LNCaP clone FGC (cell line): Measurements from ENCODE around the gene RDX.

Experiments used
- DNase-seq: peaks from one replicate; pipeline ENCODE4 v3.0.0-alpha.2; 2011; ENCODE audit warnings: low read depth
- H3K4me3 ChIP-seq: 2 replicates; pipeline ENCODE4 v1.5.1; 2011; ENCODE audit warnings: mild to moderate bottlenecking, low read depth, low read length, control low read depth
- TF ChIP-seq, protein P1 (sequence below): IDR thresholded peaks from 2 replicates; pipeline ENCODE4 v1.5.1; 2012; ENCODE audit warnings: mild to moderate bottlenecking; ENCODE audit not compliant: control insufficient read depth, insufficient read depth; ENCODE audit errors: extremely low read depth

RDX gene

DNA sequence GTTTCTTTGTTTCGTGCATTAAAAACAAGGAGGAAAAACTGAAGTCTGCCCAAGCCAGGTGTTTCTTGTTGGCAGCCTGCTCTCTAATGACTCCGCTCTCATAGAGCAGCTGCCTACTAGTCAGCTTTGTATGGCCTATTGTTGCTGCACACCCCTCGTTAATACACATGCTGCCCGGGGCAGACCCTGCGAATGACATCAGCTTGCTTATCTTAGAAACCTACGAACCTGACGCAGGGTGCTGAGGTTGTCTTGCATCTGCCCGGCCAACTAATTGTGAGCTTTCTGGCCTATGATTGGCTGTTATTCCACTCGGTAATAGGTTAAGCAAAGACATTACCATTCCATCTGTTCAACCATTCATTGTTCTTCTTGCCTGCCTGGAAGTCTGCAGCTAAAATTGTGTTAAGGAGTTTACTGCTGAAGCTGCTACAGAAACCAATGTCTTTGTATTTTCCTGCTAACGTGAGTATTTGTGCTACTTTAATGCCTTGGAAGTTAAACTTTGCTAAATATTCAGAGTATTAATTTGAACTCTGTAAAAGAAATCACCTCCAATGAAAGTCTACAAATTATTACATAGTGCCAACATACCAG lies 165.7 kb downstream of the RDX start:
- H3K4me3 ChIP-seq, result no peak overlapping the region
- TF ChIP-seq, protein P1, sequence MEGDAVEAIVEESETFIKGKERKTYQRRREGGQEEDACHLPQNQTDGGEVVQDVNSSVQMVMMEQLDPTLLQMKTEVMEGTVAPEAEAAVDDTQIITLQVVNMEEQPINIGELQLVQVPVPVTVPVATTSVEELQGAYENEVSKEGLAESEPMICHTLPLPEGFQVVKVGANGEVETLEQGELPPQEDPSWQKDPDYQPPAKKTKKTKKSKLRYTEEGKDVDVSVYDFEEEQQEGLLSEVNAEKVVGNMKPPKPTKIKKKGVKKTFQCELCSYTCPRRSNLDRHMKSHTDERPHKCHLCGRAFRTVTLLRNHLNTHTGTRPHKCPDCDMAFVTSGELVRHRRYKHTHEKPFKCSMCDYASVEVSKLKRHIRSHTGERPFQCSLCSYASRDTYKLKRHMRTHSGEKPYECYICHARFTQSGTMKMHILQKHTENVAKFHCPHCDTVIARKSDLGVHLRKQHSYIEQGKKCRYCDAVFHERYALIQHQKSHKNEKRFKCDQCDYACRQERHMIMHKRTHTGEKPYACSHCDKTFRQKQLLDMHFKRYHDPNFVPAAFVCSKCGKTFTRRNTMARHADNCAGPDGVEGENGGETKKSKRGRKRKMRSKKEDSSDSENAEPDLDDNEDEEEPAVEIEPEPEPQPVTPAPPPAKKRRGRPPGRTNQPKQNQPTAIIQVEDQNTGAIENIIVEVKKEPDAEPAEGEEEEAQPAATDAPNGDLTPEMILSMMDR, result no peak
- DNase-seq, result no peak

DNA sequence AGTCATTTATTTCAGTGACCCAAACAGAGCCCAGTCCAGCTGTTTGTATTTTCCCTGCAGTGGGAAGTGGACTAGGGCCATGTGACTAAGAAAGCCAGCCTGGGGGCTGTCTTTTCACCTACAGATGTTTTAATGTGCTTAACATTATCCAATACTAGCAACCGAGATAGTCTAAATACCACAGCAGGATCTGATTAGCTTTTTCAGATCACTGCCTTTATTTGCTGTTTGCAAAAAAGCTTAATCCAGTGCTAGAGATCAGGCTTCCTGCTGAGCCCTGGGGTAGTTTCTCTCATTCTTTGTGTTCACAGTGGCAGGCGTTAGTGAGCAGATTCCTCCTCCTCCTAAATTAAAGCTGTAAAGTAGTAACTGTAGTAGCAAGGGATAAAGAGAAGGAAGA lies 168.3 kb downstream of the RDX start:
- TF ChIP-seq, protein P1, result no peak
- DNase-seq, result no peak
- no peak overlapping the region for H3K4me3 ChIP-seq

DNA sequence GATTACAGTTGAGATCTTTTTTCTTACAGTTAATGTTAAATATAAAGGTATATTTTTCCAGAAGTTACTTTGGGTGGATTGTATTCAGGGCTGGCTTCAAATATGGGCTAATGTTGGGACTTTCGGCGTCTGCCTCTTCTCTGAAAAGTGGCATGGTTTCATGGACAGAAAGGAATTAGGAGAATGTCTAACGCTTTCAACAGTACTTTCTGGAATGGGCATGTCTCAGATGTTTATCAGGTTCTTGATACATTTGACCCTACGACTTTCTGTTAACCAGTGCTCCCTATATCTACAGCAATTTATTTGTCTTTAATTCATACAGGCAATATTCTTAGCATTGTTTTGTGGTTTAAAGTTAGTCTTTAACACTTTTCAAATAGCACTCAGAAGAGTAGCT lies 169.5 kb downstream of the RDX start:
- TF ChIP-seq, protein P1, result no peak
- no peak overlapping the region for H3K4me3 ChIP-seq

DNA sequence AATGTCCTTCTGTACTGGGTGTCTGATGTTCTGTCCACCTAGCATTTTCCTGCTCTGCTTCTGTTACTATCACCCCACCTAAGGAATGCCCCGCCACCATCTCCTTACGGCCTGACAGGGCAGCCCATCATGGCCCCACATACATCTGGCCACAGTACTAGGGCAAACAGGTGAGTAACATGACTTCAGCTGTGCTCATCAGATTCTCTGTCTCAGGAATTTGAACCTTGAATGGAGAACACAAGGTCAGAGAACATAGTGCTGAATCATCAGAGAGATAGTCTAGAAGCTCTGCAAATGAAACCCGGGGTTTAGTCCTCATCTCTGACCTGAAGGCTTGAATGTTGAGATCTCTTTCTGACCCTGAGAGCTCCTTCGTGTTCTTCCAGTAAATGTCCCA lies 170.8 kb downstream of the RDX start:
- H3K4me3 ChIP-seq, result no peak overlapping the region

More for the DNA sequence above, 169.5 kb downstream of the RDX start:
- DNase-seq, result no peak

More for the DNA sequence above, 170.8 kb downstream of the RDX start:
- TF ChIP-seq, protein P1, result no peak
- DNase-seq, result no peak
